Nephron progenitor cell (in vitro differentiated cells): ENCODE data around the gene ASS1.

ENCODE experiments used
- DNase-seq: peaks from one replicate; pipeline ENCODE4 v3.0.0; 2021
- H3K27ac Mint-ChIP-seq: 2 replicates; pipeline ENCODE4 v1.8.0; 2021; ENCODE audit warnings: mild to moderate bottlenecking, moderate library complexity, mixed read lengths
- H3K27me3 Mint-ChIP-seq: 2 replicates; pipeline ENCODE4 v1.8.0; 2021; ENCODE audit warnings: mild to moderate bottlenecking, low read depth, mixed read lengths; ENCODE audit not compliant: poor library complexity
- H3K36me3 Mint-ChIP-seq: 2 replicates; pipeline ENCODE4 v1.8.0; 2021; ENCODE audit warnings: low read depth, mixed read lengths
- H3K4me1 Mint-ChIP-seq: 2 replicates; pipeline ENCODE4 v1.8.0; 2021; ENCODE audit warnings: mixed read lengths
- H3K4me3 Mint-ChIP-seq: 2 replicates; pipeline ENCODE4 v1.8.0; 2021; ENCODE audit warnings: mild to moderate bottlenecking, moderate library complexity, mixed read lengths
- H3K9me3 Mint-ChIP-seq: 2 replicates; pipeline ENCODE4 v1.8.0; 2021; ENCODE audit warnings: mild to moderate bottlenecking, moderate library complexity, mixed read lengths
- CTCF ChIP-seq: fragments of 200-600 bp; sonication (generic); IDR thresholded peaks from 2 replicates; pipeline ENCODE4 v1.5.0; 2021; ENCODE audit warnings: antibody characterized with exemption

ASS1 gene

DNA sequence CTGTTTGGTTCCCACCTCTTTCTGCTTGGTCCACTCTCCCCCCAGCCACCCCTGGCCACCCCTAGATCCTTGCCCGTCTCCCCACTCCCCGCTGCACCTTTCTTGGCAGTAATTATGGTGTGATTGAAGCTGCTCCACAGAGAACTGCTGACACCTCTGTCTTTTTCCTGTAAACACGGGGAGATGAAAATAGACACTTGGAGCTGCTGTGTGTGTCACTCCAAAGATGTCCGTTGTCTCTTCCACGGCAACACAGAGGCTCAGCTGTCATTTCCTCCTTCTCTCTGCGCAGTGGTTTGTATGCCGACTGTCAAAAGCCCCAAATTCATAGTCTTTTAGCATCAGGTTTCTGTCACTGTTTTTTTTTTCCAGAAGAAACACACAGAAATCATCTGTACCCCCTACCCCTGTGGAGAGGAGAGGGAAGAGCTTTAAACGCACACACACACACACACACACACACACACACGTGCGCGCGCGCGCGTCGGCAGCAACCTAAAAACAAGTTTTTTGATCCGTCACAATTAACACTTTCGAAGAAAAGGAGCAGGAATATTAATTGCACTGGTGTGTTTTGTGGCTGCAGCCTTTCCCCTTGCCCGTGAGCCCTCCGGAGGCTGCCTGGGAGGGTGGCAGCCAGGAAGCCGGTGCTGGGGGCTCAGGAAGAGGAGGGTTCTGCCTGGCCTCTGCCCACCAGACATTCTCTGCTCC, 39.8 kb downstream of the ASS1 start:
- peaks cover 60% of the 10 kb centered on the region for H3K4me1 Mint-ChIP-seq
- no peak overlapping the region for H3K27ac Mint-ChIP-seq
- H3K36me3 Mint-ChIP-seq = no peaks in the 10 kb centered on the region
- no peaks in the 10 kb centered on the region for H3K9me3 Mint-ChIP-seq
- DNase-seq = no peak
- TF ChIP-seq CTCF = no peak
- no peak overlapping the region for H3K4me3 Mint-ChIP-seq
- peaks cover 60% of the 10 kb centered on the region for H3K27me3 Mint-ChIP-seq

DNA sequence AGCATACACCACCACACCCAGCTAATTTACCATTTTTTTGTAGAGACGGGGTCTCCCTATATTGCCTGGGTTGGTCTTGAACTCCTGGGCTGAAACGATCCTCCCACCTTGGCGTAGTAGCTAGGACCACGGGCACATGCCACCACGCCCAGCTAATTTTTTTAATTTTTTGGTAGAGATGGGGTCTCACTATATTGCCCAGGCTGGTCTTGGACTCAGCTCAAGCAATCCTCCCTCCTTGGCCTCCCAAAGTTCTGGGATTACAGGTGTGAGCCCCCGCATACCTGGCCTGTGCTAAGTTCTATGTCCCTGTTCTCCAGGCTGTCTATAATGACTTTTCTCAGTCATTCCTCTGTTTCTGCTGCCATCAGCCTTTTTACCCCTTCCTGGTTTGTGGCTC, 41.3 kb downstream of the ASS1 start:
- H3K4me3 Mint-ChIP-seq = no peak overlapping the region
- H3K27ac Mint-ChIP-seq = no peak overlapping the region
- no peak for TF ChIP-seq CTCF
- H3K36me3 Mint-ChIP-seq = no peaks in the 10 kb centered on the region
- H3K4me1 Mint-ChIP-seq = peaks cover 56% of the 10 kb centered on the region
- peaks cover 56% of the 10 kb centered on the region for H3K27me3 Mint-ChIP-seq
- no peaks in the 10 kb centered on the region for H3K9me3 Mint-ChIP-seq
- no peak for DNase-seq

DNA sequence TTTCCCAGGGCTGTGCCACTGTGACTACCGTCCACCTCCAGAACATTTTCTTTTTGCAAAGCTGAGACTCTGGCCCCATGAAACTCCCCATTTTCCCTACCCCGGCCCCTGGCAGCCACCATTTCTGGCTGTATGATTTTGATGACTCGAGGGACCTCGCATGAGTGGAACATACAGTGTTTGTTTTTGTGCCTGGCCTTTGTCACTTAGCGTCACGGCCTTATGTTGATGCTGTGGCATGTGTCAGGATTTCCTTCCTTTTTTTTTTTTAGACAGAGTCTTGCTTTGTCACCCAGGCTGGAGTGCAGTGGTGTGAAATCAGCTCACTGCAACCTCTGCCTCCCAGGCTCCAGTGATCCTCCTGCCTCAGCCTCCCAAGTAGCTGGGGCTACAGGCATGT, 42.7 kb downstream of the ASS1 start:
- Mint-ChIP-seq H3K4me1 (peaks cover 52% of the 10 kb centered on the region), H3K9me3 (no peaks in the 10 kb centered on the region), H3K27me3 (peaks cover 46% of the 10 kb centered on the region), H3K27ac (no peak overlapping the region), H3K4me3 (no peak overlapping the region), H3K36me3 (no peaks in the 10 kb centered on the region)
- no peak for TF ChIP-seq CTCF
- no peak for DNase-seq

DNA sequence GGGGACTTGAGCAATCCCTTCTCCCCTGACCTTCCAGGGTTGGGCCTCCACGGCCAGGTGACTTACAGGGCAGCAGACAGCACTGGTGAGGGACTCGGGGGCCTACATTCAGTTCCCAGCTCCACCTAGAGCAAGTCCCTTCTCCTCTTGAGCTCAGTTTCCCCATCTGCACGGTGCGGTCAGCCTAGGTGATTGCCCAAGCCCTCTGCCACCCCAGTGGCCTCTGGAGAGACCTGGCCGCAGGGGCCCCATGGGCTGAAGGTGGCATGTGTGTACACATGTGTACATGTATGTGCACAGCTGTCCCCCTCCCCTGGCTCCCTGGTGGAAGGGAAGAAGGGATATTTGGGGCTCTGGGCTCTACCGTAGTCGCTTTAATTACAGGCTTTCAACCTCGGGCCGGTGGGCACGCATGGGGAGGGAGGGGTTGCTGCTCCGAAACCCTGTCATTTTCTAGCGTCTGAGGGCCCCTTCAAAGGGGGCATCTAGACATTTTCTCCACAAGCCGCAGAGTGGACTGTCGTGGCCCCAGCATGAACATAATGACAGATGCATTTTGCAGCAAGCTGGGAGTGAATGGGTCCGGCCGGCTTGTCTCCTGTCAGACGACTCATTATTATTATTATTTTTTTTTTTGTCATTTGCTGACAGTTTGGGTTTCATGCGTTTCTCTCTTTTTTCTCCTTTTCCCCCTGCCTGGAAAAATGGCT, 44.0 kb downstream of the ASS1 start:
- H3K4me1 Mint-ChIP-seq = peaks cover 40% of the 10 kb centered on the region
- no peak for TF ChIP-seq CTCF
- no peaks in the 10 kb centered on the region for H3K36me3 Mint-ChIP-seq
- DNase-seq = no peak
- no peak overlapping the region for H3K4me3 Mint-ChIP-seq
- no peak overlapping the region for H3K27ac Mint-ChIP-seq
- peaks cover 41% of the 10 kb centered on the region for H3K27me3 Mint-ChIP-seq
- no peaks in the 10 kb centered on the region for H3K9me3 Mint-ChIP-seq

DNA sequence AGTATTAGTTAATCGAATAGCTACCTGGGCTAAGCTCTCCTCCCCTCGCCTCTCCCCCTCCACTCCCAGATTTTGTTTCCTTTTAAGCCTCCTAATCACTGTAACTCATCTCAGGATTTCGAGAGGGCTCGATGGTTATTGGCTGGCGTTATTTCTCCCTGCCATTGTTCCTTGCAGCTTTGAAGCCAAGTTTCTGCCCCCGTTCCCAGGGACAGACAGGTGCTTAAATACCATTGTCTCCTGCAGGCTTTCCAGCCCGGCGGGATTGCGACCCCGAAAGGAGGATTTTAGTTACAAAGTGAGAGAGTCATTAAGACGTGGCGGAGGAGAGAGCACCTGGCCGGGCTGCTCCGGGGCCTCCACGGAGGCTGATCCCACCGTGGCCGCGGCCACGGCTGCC, 46.2 kb downstream of the ASS1 start:
- H3K9me3 Mint-ChIP-seq = peaks cover 14% of the 10 kb centered on the region
- peaks cover 13% of the 10 kb centered on the region for H3K36me3 Mint-ChIP-seq
- DNase-seq = no peak
- H3K4me3 Mint-ChIP-seq = no peak overlapping the region
- H3K27ac Mint-ChIP-seq = no peak overlapping the region
- no peak for TF ChIP-seq CTCF
- peaks cover 29% of the 10 kb centered on the region for H3K4me1 Mint-ChIP-seq
- peaks cover 35% of the 10 kb centered on the region for H3K27me3 Mint-ChIP-seq
